Keratinocyte (primary cell): ENCODE measurements around the gene CC2D2B.

ENCODE experiments used
- CTCF ChIP-seq, 3 experiments: IDR thresholded peaks in 1 of 3; conservative IDR thresholded peaks in 1 of 3; optimal IDR thresholded peaks in 1 of 3; 2 replicates in 2 of 3; 3 replicates in 1 of 3; pipeline versions ENCODE3 to v1.5.1; 2011; ENCODE audit warnings: low read length in 3 of 3, mild to moderate bottlenecking in 3 of 3, moderate library complexity in 2 of 3, control low read depth in 1 of 3, inconsistent platforms in 1 of 3; ENCODE audit not compliant: insufficient read depth in 2 of 3; ENCODE audit errors: extremely low read depth in 1 of 3
- EZH2 ChIP-seq: IDR thresholded peaks from one replicate; pipeline ENCODE4 v1.6.1; 2012; ENCODE audit warnings: inconsistent platforms, mild to moderate bottlenecking, low read length, moderate library complexity

- TF ChIP-seq CTCF (optimal IDR thresholded peaks at IDR 0.05 in 1 of 3, IDR thresholded peaks at IDR 0.05 in 1 of 3, conservative IDR thresholded peaks at IDR 0.05 in 1 of 3; ENCODE audit: extremely low read depth in 1 of 3, insufficient read depth in 2 of 3, low read length in 3 of 3): no peak
- TF ChIP-seq EZH2: no peak
Measured at GRCh38 chr10:96023168-96023567, 115.4 kb downstream of the CC2D2B start.
